Choroid plexus epithelial cell (primary cell): Measurements from ENCODE around the gene PIP5K1B.

Source experiments
- DNase-seq: peaks from one replicate; pipeline ENCODE4 v3.0.0-alpha.2; 2010; ENCODE audit warnings: low read depth
- H3K4me3 ChIP-seq: 2 replicates; pipeline ENCODE4 v1.5.1; 2011; ENCODE audit warnings: low read depth, mild to moderate bottlenecking, control low read depth, low read length, moderate library complexity
- TF ChIP-seq, protein P1 (sequence below): conservative IDR thresholded peaks from 2 replicates; pipeline ENCODE4 v1.5.1; 2011; ENCODE audit warnings: low read depth, mild to moderate bottlenecking, control low read depth, inconsistent platforms, low read length, moderate library complexity

The PIP5K1B gene

DNA sequence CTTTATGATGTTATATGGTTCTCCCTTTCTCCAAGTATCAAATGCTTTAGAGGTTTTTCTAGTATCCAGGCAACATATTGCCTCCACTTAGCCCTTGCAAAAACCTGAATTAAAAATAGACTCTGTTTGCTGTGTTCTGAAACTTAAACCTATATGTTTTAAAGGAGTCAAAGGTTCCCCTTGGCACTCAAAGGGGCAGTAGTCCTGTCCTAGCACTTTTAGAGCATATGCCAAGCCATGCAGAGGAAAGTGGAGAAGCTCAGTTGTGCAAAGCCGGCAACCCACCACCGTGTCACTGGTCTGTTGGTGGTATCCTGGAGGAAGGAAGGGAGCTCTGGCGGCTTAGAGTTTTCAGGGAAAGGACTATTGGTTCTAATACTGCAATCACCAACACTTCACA lies 154.3 kb downstream of the PIP5K1B start:
- no peak for DNase-seq
- no peak overlapping the region for H3K4me3 ChIP-seq
- TF ChIP-seq, protein P1, sequence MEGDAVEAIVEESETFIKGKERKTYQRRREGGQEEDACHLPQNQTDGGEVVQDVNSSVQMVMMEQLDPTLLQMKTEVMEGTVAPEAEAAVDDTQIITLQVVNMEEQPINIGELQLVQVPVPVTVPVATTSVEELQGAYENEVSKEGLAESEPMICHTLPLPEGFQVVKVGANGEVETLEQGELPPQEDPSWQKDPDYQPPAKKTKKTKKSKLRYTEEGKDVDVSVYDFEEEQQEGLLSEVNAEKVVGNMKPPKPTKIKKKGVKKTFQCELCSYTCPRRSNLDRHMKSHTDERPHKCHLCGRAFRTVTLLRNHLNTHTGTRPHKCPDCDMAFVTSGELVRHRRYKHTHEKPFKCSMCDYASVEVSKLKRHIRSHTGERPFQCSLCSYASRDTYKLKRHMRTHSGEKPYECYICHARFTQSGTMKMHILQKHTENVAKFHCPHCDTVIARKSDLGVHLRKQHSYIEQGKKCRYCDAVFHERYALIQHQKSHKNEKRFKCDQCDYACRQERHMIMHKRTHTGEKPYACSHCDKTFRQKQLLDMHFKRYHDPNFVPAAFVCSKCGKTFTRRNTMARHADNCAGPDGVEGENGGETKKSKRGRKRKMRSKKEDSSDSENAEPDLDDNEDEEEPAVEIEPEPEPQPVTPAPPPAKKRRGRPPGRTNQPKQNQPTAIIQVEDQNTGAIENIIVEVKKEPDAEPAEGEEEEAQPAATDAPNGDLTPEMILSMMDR = no peak

DNA sequence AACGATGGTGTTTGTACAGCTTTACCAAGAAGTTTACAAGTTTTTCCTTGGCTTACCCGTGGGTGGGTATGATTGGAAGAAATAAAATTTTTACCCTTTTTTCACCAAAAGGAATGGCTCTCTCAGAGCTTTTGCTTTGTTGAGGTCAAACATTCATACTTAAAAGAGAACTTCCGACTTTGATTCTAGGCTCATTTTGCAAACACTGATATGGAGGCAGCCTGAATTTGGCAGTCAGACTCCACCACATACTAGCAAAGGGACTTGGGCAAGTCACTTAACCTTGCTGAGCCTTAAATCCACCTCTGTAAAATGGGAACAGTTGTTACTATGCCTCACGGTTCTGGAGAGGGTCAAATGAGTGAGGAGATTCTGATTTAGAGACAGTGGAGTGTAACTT lies 155.4 kb downstream of the PIP5K1B start:
- H3K4me3 ChIP-seq = no peak overlapping the region
- no peak for DNase-seq
- TF ChIP-seq, protein P1 = no peak

DNA sequence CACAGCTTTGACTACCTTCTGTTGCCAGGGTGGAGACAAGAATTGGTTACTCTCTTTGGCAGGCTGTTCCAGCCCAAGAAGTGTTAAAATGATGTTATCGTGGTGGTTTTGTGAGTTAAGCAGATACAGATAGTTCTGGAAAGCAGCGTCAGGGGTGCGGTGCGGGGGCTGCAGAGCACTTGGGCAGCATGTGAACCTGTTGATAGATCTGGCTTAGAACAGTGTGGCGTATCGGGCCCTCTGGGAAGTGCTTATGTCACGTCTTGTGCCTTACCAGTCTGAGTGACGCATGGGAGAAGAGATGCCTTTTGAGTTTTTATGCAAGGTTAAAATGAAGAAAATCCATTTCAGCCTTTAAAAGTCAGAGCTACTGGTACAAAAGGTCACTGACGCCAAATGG lies 156.4 kb downstream of the PIP5K1B start:
- no peak for DNase-seq
- TF ChIP-seq, protein P1 = no peak
- no peak overlapping the region for H3K4me3 ChIP-seq

DNA sequence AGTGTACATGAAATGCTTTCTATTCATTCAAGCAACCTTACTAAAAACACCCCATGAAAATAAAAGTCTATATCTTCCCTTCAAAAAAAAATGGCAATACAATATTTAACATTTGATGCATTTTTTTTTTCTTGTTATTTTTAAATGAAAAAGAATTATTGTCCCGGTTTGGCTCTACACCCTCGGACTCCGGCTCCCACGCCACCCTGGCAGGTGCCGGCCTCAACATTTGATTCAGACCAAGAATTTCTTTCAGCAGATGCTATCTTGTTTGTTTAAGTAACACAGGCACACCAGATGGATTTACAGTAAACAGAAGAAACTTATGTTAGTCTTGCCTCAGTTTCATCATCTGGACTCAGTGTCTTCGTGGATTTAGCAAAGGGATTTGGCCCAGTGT lies 162.0 kb downstream of the PIP5K1B start:
- DNase-seq = no peak
- TF ChIP-seq, protein P1 = no peak
- H3K4me3 ChIP-seq = no peak overlapping the region

DNA sequence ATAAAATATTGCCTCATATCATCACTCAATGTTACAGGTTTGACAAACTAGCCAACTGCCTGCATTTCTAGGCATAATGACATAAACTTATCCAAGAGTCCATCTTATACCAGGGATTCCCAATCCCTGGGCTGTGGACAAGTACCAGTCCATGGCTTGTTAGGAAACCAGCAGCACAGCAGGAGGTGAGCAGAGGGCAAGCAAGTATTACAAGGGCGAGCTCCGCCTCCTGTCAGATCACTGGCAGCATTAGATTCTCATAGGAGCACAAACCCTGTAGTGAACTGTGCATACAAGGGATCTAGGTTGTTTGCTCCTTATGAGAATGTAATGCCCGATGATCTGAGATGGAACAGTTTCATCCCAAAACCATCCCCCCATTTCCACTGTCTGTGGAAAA lies 164.0 kb downstream of the PIP5K1B start:
- no peak for DNase-seq

DNA sequence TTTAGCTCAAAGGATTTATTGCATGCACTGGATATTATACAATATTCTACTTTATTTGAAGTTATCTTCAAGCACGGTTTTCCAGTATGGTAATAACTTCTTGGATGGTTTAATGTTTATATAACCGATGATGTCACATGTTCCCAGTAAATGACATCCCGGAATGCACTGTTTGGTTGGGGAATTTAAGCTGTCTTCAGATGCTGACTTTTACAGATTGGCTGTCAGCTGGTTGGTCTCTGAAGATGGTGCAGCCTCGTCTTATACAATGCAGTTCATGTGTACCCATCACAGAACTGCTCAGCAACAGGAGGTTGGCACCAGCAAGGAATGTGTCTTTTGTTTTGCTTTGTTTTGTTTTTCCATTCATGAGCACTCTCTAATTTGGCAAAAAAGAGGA lies 165.0 kb downstream of the PIP5K1B start:
- no peak for DNase-seq
- TF ChIP-seq, protein P1 = no peak
- H3K4me3 ChIP-seq = no peak overlapping the region

More for the DNA sequence above, 164.0 kb downstream of the PIP5K1B start:
- H3K4me3 ChIP-seq = no peak overlapping the region
- TF ChIP-seq, protein P1 = no peak

DNA sequence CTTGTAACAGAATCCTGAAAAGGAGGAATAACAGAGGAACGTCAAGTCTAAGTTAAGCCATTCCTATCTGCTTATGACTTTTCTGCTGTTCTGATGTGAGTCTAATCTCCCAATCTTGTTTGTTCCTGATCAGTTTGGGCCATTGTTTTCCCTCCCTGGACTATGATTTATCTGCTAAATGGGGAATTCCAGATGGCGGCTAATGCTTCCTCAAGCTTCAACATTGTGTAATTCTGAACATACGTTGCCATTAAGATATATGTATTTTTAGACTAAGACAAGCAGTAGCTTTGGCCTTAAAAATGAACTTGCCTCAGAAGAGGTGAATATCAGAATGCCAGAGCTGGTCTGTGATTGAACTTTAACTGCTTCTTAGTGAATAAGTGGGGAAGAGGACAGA lies 166.2 kb downstream of the PIP5K1B start:
- H3K4me3 ChIP-seq = no peak overlapping the region
- DNase-seq = no peak

More for the DNA sequence above, 166.2 kb downstream of the PIP5K1B start:
- TF ChIP-seq, protein P1 = no peak
